Measurements from ENCODE around the gene OR56B1. TPM values are rescaled to one million over a fixed set of nuclear protein-coding genes. Genes with fewer than 3 reads are reported as not detected.

Gene OR56B1
- total RNA-seq, 4 donors from 2014 or later = not detected

GRCh38 chr11:5691964-5692361 is 44.3 kb upstream of the OR56B1 start:
- no peaks in the 10 kb centered on the region for H3K27me3 ChIP-seq
- H3K4me3 ChIP-seq = peak overlapping the region; percentile 49
- peaks cover 12% of the 10 kb centered on the region for H3K36me3 ChIP-seq
- no peak overlapping the region for H3K27ac ChIP-seq
- 74% methylated on average over 3 of the region's 3 CpGs for WGBS
- H3K9me3 ChIP-seq = no peaks in the 10 kb centered on the region
- no peak for DNase-seq (ENCODE audit: low spot score in 2 of 2)
- no peak for TF ChIP-seq EP300 (IDR thresholded peaks at IDR 0.05)
- TF ChIP-seq CTCF (IDR thresholded peaks at IDR 0.05) = no peak
- TF ChIP-seq POLR2AphosphoS5 (IDR thresholded peaks at IDR 0.05) = no peak
- TF ChIP-seq POLR2A (IDR thresholded peaks at IDR 0.05) = no peak
- H3K4me1 ChIP-seq = peaks cover 36% of the 10 kb centered on the region

DNA sequence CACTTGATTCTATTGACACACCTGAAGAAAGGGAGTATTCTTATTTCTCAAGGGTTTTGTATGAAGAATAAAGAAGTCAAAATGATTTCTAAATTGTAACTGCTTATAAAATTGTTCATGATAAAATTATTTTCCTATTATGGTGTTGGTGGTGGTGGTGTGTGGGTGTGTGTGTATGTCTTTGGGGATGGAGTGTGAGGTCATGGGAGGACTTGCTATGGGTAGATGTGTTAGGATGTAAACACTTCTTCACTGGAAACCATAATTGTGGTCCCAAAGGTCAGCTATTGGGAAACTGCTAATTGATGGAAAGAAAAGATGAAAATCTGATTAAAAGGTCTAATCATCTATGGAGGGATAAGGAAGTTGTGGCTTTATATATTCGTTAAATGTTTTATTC is 41.6 kb upstream of the OR56B1 start:
- Histone ChIP-seq H3K4me3 (no peak overlapping the region), H3K27me3 (no peaks in the 10 kb centered on the region), H3K9me3 (no peaks in the 10 kb centered on the region), H3K36me3 (peaks cover 29% of the 10 kb centered on the region), H3K4me1 (peaks cover 24% of the 10 kb centered on the region), H3K27ac (no peak overlapping the region)
- 85% methylated on average over 1 of the region's 1 CpG for WGBS
- DNase-seq (ENCODE audit: low spot score in 2 of 2) = no peak
- no peak for TF ChIP-seq CTCF (IDR thresholded peaks at IDR 0.05)
- TF ChIP-seq POLR2A (IDR thresholded peaks at IDR 0.05) = no peak
- TF ChIP-seq EP300 (IDR thresholded peaks at IDR 0.05) = no peak
- no peak for TF ChIP-seq POLR2AphosphoS5 (IDR thresholded peaks at IDR 0.05)

DNA sequence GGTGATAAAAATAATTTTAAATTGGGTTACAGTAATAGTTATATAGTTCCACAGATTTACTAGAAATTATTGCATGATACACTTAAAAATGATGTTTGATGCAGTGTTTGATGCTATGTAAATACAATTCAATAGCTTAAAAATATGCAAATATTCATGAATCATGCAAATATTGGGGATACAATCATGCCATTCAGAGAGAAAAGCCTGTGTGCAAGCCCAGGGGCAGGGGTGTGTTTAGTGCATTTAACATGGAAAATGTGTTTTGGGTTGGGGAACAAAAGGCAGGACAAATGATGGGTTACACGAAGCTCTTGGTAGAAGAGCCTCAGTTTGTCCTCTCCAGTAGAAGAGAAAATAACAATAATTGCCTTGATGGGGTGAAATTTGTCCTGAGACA is 40.7 kb upstream of the OR56B1 start:
- no peak for TF ChIP-seq POLR2AphosphoS5 (IDR thresholded peaks at IDR 0.05)
- 63% methylated on average over 1 of the region's 1 CpG for WGBS
- no peak for DNase-seq (ENCODE audit: low spot score in 2 of 2)
- H3K4me1 ChIP-seq = peaks cover 18% of the 10 kb centered on the region
- H3K27ac ChIP-seq = no peak overlapping the region
- H3K9me3 ChIP-seq = no peaks in the 10 kb centered on the region
- H3K36me3 ChIP-seq = peaks cover 29% of the 10 kb centered on the region
- no peaks in the 10 kb centered on the region for H3K27me3 ChIP-seq
- H3K4me3 ChIP-seq = no peak overlapping the region

DNA sequence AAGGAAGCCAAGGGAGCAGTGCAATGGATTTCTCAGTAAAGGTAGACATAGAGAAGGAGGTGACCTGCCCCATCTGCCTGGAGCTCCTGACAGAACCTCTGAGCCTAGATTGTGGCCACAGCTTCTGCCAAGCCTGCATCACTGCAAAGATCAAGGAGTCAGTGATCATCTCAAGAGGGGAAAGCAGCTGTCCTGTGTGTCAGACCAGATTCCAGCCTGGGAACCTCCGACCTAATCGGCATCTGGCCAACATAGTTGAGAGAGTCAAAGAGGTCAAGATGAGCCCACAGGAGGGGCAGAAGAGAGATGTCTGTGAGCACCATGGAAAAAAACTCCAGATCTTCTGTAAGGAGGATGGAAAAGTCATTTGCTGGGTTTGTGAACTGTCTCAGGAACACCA is 40.0 kb upstream of the OR56B1 start:
- TF ChIP-seq EP300 (IDR thresholded peaks at IDR 0.05) (no peak), CTCF (IDR thresholded peaks at IDR 0.05) (no peak), POLR2AphosphoS5 (IDR thresholded peaks at IDR 0.05) (no peak), POLR2A (IDR thresholded peaks at IDR 0.05) (no peak)
- DNase-seq (ENCODE audit: low spot score in 2 of 2) = no peak
- Histone ChIP-seq H3K27me3 (no peaks in the 10 kb centered on the region), H3K4me1 (peaks cover 14% of the 10 kb centered on the region), H3K36me3 (peaks cover 29% of the 10 kb centered on the region), H3K9me3 (no peaks in the 10 kb centered on the region), H3K4me3 (no peak overlapping the region), H3K27ac (no peak overlapping the region)
- 80% methylated on average over 2 of the region's 2 CpGs for WGBS

DNA sequence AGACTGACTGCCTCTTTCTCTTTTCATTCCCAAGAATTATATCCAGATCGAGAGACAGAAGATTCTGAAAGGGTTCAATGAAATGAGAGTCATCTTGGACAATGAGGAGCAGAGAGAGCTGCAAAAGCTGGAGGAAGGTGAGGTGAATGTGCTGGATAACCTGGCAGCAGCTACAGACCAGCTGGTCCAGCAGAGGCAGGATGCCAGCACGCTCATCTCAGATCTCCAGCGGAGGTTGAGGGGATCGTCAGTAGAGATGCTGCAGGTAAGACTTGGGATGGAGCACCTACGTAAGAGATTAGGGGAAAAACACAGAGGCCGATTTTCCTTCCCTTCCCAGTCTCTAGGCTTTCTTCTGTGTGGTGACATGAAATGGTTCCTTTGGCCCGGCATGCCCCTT is 38.0 kb upstream of the OR56B1 start:
- no peak for DNase-seq (ENCODE audit: low spot score in 2 of 2)
- Histone ChIP-seq H3K4me3 (no peak overlapping the region), H3K9me3 (no peaks in the 10 kb centered on the region), H3K27me3 (no peaks in the 10 kb centered on the region), H3K27ac (no peak overlapping the region), H3K36me3 (peaks cover 32% of the 10 kb centered on the region), H3K4me1 (peaks cover 3% of the 10 kb centered on the region)
- 92% methylated on average over 7 of the region's 7 CpGs for WGBS
- TF ChIP-seq EP300 (IDR thresholded peaks at IDR 0.05) (no peak), POLR2AphosphoS5 (IDR thresholded peaks at IDR 0.05) (no peak), POLR2A (IDR thresholded peaks at IDR 0.05) (no peak), CTCF (IDR thresholded peaks at IDR 0.05) (no peak)

- no peak overlapping the region for H3K4me3 ChIP-seq
- no peaks in the 10 kb centered on the region for H3K4me1 ChIP-seq
- H3K9me3 ChIP-seq = no peaks in the 10 kb centered on the region
- no peak for DNase-seq (ENCODE audit: low spot score in 2 of 2)
- peaks cover 41% of the 10 kb centered on the region for H3K36me3 ChIP-seq
- H3K27ac ChIP-seq = no peak overlapping the region
- 89% methylated on average over 10 of the region's 10 CpGs for WGBS
- TF ChIP-seq POLR2A (IDR thresholded peaks at IDR 0.05) (no peak), CTCF (IDR thresholded peaks at IDR 0.05) (no peak), POLR2AphosphoS5 (IDR thresholded peaks at IDR 0.05) (no peak), EP300 (IDR thresholded peaks at IDR 0.05) (no peak)
- no peaks in the 10 kb centered on the region for H3K27me3 ChIP-seq
These were observed 35.7 kb upstream of the OR56B1 start for GRCh38 chr11:5700421-5701054.
